ENCODE measurements around the gene GPRC5C. TPM values are rescaled to one million over a fixed set of nuclear protein-coding genes. Genes with fewer than 3 reads are reported as not detected.

The GPRC5C gene
- total RNA-seq, result 1 to 10 TPM in 1 of 2 experiments, under 1 TPM in 1; 0.96 to 1.2 TPM

GRCh38 chr17:74431568-74432423 is at the start of gene GPRC5C:
GPRC5C (plus strand) TSS chr17:74432088; CDS start chr17:74439777, 7,689 bp downstream.

DNA sequence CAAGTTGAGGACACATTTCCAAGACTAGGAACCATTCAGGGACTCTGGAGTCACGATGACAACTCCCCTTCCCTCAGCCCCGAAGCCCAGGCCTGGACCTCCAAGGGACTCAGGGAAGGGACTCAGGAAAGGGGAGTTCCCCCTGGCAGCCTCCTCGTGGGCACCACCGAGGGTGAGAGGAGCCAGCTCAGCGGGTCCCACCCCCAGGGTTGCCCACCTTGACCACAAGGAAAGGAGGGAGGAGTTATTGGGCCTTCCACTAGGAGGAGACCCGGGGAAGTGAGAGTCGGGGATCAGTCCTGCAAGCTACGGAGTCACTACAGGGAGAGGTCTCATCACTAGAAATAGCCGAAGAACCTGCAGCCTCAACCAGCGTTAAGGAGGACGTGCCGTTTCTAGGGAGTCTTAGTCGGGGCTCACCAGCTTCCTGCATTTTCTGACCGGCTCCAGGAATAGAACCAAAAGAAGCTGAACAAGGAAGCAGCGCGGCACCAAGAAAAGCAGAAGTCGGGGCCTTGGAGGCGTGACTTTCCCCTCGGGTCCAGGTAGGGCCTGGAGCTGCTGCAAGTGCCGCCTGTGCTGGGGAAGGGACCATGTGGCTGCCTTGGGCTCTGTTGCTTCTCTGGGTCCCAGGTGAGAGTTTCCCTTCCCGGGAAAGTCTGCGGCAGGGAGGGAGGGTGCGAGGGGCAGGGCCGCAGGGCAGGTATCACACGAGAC is 34.4 kb downstream of the GPRC5C start, which contains the start of gene CD300A:
TSS of gene CD300A (plus strand) at position 524 of the 717 bp plus-strand sequence. CDS start at position 594, 70 bp downstream.

Other genes starting within 250 kb of the GPRC5C start
- 1,000 to 10,000 TPM; 1,337 to 1,424 TPM for gene RPL38, start 228.4 kb upstream of the GPRC5C start, total RNA-seq
- gene TTYH2, start 218.5 kb upstream of the GPRC5C start, total RNA-seq, result 10 to 100 TPM; 15.1 to 18.4 TPM
- 1 to 10 TPM; 1.4 to 1.5 TPM for gene DNAI2, start 157.9 kb upstream of the GPRC5C start, total RNA-seq
- under 1 TPM; 0.72 to 0.78 TPM for gene KIF19, start 105.9 kb upstream of the GPRC5C start, total RNA-seq
- not detected for gene BTBD17, start 70.2 kb upstream of the GPRC5C start, total RNA-seq
- not detected for gene GPR142, start 64.6 kb upstream of the GPRC5C start, total RNA-seq
- 10 to 100 TPM; 44.2 TPM for gene CD300A, start 34.5 kb downstream of the GPRC5C start, total RNA-seq
- not detected for gene CD300LB, start 99.4 kb downstream of the GPRC5C start, total RNA-seq
- under 1 TPM; 0.39 to 0.91 TPM for gene CD300C, start 114.0 kb downstream of the GPRC5C start, total RNA-seq
- gene CD300H, start 135.4 kb downstream of the GPRC5C start, total RNA-seq, result not detected
- gene CD300LD, start 160.2 kb downstream of the GPRC5C start, total RNA-seq, result not detected
- gene CD300E, start 191.7 kb downstream of the GPRC5C start, total RNA-seq, result not detected

All from activated naive CD4-positive, alpha-beta T cell treated with anti-CD3 and anti-CD28 coated beads, Interleukin-2, amount 10 ng/mL, durations not matched to agents 5 hours and 36 hours (primary cell).